HL-60 (cell line): Measurements from ENCODE around the gene GPR34.

ENCODE experiments used
- DNase-seq, 2 experiments: peaks; one replicate each; pipeline ENCODE4 v3.0.0-alpha.2; 2010 to 2020; ENCODE audit warnings: low read depth in 1 of 2, low spot score in 1 of 2
- H3K27ac ChIP-seq: fragments of 250-450 bp; sonication (Bioruptor Pico); replicated peaks from 2 replicates; pipeline ENCODE4 v1.5.1; 2020; ENCODE audit warnings: mild to moderate bottlenecking, moderate library complexity
- H3K27me3 ChIP-seq: fragments of 250-450 bp; sonication (Bioruptor Pico); 2 replicates; pipeline ENCODE4 v1.5.1; 2021; ENCODE audit warnings: mild to moderate bottlenecking, moderate library complexity; ENCODE audit not compliant: insufficient read depth, poor library complexity, severe bottlenecking
- H3K4me3 ChIP-seq: replicated peaks from 2 replicates; pipeline ENCODE4 v1.5.1; 2011; ENCODE audit warnings: mild to moderate bottlenecking, control low read depth, low read length; ENCODE audit not compliant: insufficient read depth
- CTCF ChIP-seq: IDR thresholded peaks from one replicate; pipeline ENCODE4 v1.5.1; 2011; ENCODE audit warnings: low read length, control low read depth, inconsistent platforms; ENCODE audit not compliant: insufficient read depth
- GABPA ChIP-seq: IDR thresholded peaks from 2 replicates; pipeline ENCODE4 v1.6.1; 2012; ENCODE audit warnings: low read depth
- POLR2AphosphoS5 ChIP-seq: IDR thresholded peaks from 2 replicates; pipeline ENCODE4 v1.6.1; 2012; ENCODE audit warnings: low read depth
- REST ChIP-seq: IDR thresholded peaks from 2 replicates; pipeline ENCODE4 v1.6.1; 2012; ENCODE audit warnings: low read depth; ENCODE audit not compliant: insufficient replicate concordance
- SPI1 ChIP-seq: IDR thresholded peaks from 2 replicates; pipeline ENCODE4 v1.6.1; 2012; ENCODE audit warnings: low read depth, mild to moderate bottlenecking, borderline replicate concordance

Gene GPR34

GRCh38 chrX:41684940-41685339 is 3.8 kb upstream of the GPR34 start:
- TF ChIP-seq POLR2AphosphoS5 (no peak), GABPA (no peak), SPI1 (no peak), CTCF (no peak), REST (no peak)
- H3K27ac ChIP-seq = no peak overlapping the region
- H3K27me3 ChIP-seq = no peaks in the 10 kb centered on the region
- no peak overlapping the region for H3K4me3 ChIP-seq
- no peak for DNase-seq

- TF ChIP-seq SPI1 (peak; percentile 46; the same call in 1 of the 2 replicates), CTCF (no peak)
- Histone ChIP-seq H3K27ac (peak overlapping the region; percentile 65), H3K27me3 (no peaks in the 10 kb centered on the region), H3K4me3 (no peak overlapping the region)
- DNase-seq = no peak
These were observed 2.0 kb upstream of the GPR34 start for GRCh38 chrX:41686788-41687187.

GRCh38 chrX:41688156-41688555 is 617 bp upstream of the GPR34 start:
- H3K4me3 ChIP-seq = no peak overlapping the region
- TF ChIP-seq POLR2AphosphoS5 = no peak
- TF ChIP-seq REST = no peak
- no peak for TF ChIP-seq CTCF
- TF ChIP-seq GABPA = no peak
- TF ChIP-seq SPI1 = no peak
- peak overlapping the region; percentile 65 for H3K27ac ChIP-seq
- H3K27me3 ChIP-seq = no peaks in the 10 kb centered on the region
- DNase-seq = peak in 1 of 2 experiments; percentile 13

GRCh38 chrX:41689711-41690110 is 938 bp downstream of the GPR34 start:
- TF ChIP-seq SPI1 (no peak), GABPA (no peak), CTCF (no peak), POLR2AphosphoS5 (no peak), REST (no peak)
- peak overlapping the region; percentile 12; the same call in 1 of the 2 replicates for H3K4me3 ChIP-seq
- H3K27ac ChIP-seq = peak overlapping the region; percentile 46
- H3K27me3 ChIP-seq = no peaks in the 10 kb centered on the region
- DNase-seq = no peak
